ENCODE data around the gene MAP7D3.

DNA sequence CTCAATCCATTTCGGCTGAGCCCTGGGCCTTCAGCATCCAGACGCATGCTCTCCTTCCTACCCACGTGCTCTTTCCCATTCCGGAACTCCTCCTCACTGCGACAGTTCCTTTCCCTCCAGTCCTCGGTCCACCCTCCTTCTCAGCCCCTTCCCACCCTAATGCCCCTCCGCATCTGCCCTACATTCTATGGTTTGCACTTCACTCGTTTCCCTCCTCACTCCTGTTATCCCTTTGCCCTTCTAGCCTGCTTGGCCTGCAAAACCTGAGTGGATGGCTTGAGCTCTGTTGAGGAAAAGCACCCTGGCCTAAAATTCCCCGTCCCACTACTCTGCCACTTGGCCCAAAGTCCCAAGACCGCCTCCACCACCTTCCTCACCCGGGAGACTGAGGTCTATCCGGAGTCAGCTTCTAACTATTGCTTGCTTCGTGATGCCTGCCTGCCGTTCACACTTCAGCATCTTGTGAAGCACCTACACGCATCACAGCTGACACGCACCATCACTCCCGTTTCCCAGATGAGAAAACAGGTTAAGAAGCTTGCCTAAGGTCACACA lies 38.6 kb downstream of the MAP7D3 start:
- no peak for TF ChIP-seq POLR2A (IDR thresholded peaks at IDR 0.05; ENCODE audit: low read depth)
- TF ChIP-seq, protein P1, sequence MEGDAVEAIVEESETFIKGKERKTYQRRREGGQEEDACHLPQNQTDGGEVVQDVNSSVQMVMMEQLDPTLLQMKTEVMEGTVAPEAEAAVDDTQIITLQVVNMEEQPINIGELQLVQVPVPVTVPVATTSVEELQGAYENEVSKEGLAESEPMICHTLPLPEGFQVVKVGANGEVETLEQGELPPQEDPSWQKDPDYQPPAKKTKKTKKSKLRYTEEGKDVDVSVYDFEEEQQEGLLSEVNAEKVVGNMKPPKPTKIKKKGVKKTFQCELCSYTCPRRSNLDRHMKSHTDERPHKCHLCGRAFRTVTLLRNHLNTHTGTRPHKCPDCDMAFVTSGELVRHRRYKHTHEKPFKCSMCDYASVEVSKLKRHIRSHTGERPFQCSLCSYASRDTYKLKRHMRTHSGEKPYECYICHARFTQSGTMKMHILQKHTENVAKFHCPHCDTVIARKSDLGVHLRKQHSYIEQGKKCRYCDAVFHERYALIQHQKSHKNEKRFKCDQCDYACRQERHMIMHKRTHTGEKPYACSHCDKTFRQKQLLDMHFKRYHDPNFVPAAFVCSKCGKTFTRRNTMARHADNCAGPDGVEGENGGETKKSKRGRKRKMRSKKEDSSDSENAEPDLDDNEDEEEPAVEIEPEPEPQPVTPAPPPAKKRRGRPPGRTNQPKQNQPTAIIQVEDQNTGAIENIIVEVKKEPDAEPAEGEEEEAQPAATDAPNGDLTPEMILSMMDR (IDR thresholded peaks at IDR 0.05) = no peak
- peak; percentile 15 to 32 for TF ChIP-seq POLR2AphosphoS5 (IDR thresholded peaks at IDR 0.05)
- TF ChIP-seq EP300 (IDR thresholded peaks at IDR 0.05) = no peak

All from esophagus muscularis mucosa (tissue), 4 donors.